Subcutaneous adipose tissue (tissue), 4 donors: ENCODE measurements around the gene LTA4H. TPM values are rescaled to one million over a fixed set of nuclear protein-coding genes. Genes with fewer than 3 reads are reported as not detected.

Experiments used
- CTCF ChIP-seq: fragments of 450-650 bp; IDR thresholded peaks from one replicate; pipeline ENCODE4 v1.5.1; 2016; ENCODE audit warnings: low read depth, mild to moderate bottlenecking, control low read depth, antibody characterized with exemption, moderate library complexity
- total RNA-seq, 4 donors: library from RNA; depleted of rRNA; stranded (reverse); fragments of >200 nt; gene quantifications; one replicate each; pipeline ENCODE4 v1.1.0, GENCODE V29; 2016

Gene LTA4H
- total RNA-seq, 4 donors from 2014 or later, result 43.3 to 156 (median 57.0) TPM

- no peak for TF ChIP-seq CTCF
Observed at GRCh38 chr12:96075560-96075959, 40.2 kb upstream of the LTA4H start.

GRCh38 chr12:96073346-96074330 lies 38.3 kb upstream of the LTA4H start:
- TF ChIP-seq CTCF, result no peak

GRCh38 chr12:96070670-96071279 lies 35.4 kb upstream of the LTA4H start:
- no peak for TF ChIP-seq CTCF

GRCh38 chr12:96069511-96070231 lies 34.3 kb upstream of the LTA4H start:
- TF ChIP-seq CTCF, result no peak

GRCh38 chr12:96068636-96069035 lies 33.2 kb upstream of the LTA4H start:
- TF ChIP-seq CTCF, result no peak

- no peak for TF ChIP-seq CTCF
Observed at GRCh38 chr12:96068111-96068510, 32.7 kb upstream of the LTA4H start.

GRCh38 chr12:96064966-96065365 lies 29.6 kb upstream of the LTA4H start:
- no peak for TF ChIP-seq CTCF
